Measurements from ENCODE around the gene CELSR1. TPM values are rescaled to one million over a fixed set of nuclear protein-coding genes. Genes with fewer than 3 reads are reported as not detected.

CELSR1 gene
- total and polyA plus RNA-seq, 2 donors (not counting 1 experiment from before 2014, with no cell fraction given): 30.2 to 34.8 TPM

DNA sequence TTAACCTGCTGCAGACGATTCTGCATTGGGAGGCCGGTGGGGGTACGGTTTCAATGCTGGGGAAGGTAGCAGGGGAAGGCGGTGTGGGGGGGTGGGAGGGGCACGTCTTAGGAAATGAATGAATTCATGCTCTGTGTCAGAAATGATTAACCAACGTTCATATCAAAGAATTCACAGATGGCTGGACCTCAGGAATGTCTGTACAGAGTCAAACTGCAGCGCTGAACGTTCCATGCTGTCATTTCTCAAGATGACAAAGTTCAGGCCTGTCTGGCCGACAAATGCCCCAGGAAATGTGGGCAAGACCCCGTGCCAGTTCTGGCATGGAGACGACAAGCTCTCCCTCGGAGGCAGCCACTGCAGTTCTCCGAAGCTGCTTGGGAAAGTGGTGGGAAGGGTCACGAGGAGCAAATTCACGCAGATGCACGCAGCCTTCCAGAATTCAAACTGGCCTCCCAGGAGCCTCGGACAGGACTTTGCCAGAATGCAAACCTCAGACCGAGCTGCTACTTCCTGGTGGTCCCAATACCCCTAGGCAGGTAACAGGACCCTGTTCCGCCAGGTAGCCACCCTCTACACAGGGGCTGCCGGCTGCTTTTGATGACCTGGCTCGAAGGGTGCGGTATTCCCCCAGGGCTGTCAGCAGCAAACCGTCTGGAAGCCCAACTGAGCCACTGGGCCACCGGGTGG, 120.4 kb downstream of the CELSR1 start:
- Histone ChIP-seq H4K20me1 (ENCODE audit: control insufficient read depth, insufficient read depth, low read length, poor library complexity, severe bottlenecking) (peaks cover 11% of the 10 kb centered on the region), H3K36me3 (replicated peaks in 1 of 2; ENCODE audit: control extremely low read depth in 1 of 2, control insufficient read depth in 1 of 2, extremely low read depth in 1 of 2, insufficient read depth in 2 of 2, low read length in 1 of 2) (peaks cover 0 to 18% of the 10 kb centered on the region in 2 experiments), H3K79me2 (ENCODE audit: control insufficient read depth, insufficient read depth, low read length) (peaks cover 11% of the 10 kb centered on the region), H3K9me3 (ENCODE audit: control extremely low read depth in 1 of 3, control insufficient read depth in 2 of 3, insufficient read depth in 1 of 3, low read length in 2 of 3) (peaks cover 0 to 8% (median 0%) of the 10 kb centered on the region in 3 donors), H3K27ac (ENCODE audit: low read length in 2 of 2) (no peak overlapping the region), H3K4me1 (ENCODE audit: control insufficient read depth in 2 of 2, insufficient read depth in 2 of 2, low read length in 2 of 2) (peaks cover 6 to 29% of the 10 kb centered on the region in 2 donors), H3K4me2 (replicated peaks; ENCODE audit: low read depth, low read length, poor library complexity, severe bottlenecking) (no peak overlapping the region), H2AFZ (ENCODE audit: insufficient read depth, low read depth, low read length, poor library complexity, severe bottlenecking) (no peak overlapping the region), H3K4me3 (ENCODE audit: control extremely low read depth in 1 of 5, extremely low read depth in 1 of 5, insufficient read depth in 1 of 5, low read depth in 2 of 5, low read length in 4 of 5) (no peak overlapping the region), H3K9ac (ENCODE audit: low read length) (no peak overlapping the region), H3K27me3 (replicated peaks in 1 of 4; ENCODE audit: control extremely low read depth in 1 of 4, control insufficient read depth in 3 of 4, insufficient read depth in 4 of 4, low read length in 3 of 4) (no peaks in the 10 kb centered on the region)
- Mint-ChIP-seq H3K27me3 (no peaks in the 10 kb centered on the region), H3K4me3 (no peak overlapping the region), H3K4me1 (peaks cover 7% of the 10 kb centered on the region), H3K27ac (peak overlapping the region; percentile 53), H3K9me3 (ENCODE audit: insufficient read depth) (no peaks in the 10 kb centered on the region)
- no peak for TF ChIP-seq EZH2 (IDR thresholded peaks at IDR 0.05; ENCODE audit: borderline replicate concordance, insufficient read depth, low read depth, low read length, poor library complexity, severe bottlenecking)
- TF ChIP-seq, protein P1, sequence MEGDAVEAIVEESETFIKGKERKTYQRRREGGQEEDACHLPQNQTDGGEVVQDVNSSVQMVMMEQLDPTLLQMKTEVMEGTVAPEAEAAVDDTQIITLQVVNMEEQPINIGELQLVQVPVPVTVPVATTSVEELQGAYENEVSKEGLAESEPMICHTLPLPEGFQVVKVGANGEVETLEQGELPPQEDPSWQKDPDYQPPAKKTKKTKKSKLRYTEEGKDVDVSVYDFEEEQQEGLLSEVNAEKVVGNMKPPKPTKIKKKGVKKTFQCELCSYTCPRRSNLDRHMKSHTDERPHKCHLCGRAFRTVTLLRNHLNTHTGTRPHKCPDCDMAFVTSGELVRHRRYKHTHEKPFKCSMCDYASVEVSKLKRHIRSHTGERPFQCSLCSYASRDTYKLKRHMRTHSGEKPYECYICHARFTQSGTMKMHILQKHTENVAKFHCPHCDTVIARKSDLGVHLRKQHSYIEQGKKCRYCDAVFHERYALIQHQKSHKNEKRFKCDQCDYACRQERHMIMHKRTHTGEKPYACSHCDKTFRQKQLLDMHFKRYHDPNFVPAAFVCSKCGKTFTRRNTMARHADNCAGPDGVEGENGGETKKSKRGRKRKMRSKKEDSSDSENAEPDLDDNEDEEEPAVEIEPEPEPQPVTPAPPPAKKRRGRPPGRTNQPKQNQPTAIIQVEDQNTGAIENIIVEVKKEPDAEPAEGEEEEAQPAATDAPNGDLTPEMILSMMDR (IDR thresholded peaks at IDR 0.05): no peak
- ATAC-seq (ENCODE audit: low read depth) (no peak), DNase-seq (no peak)
- WGBS (ENCODE audit: insufficient coverage): 91% methylated on average over 18 of the region's 24 CpGs
- ChIA-PET POLR2A (no interaction called here), CTCF (no interaction called here)
- intact Hi-C loops (cut with micrococcal nuclease): no loop called here

DNA sequence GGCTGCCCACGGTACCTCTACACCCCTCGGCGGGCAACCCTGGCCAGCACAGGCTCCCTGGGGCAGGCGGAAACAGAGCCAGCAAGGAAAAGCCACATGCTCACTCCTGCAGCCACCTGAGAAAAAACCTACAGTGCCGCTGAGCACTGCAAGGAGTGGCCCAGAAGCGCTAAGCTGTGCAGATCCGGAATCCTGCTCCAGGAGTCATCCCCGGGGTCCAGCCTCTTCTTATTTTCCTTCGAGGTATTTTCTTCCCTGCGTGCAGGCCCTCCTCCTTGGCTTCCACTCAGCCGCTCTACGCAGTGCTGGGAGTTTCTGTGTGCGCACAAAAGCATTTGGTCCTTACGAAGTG, 120.9 kb downstream of the CELSR1 start:
- Mint-ChIP-seq H3K27ac (peak overlapping the region; percentile 53), H3K4me3 (no peak overlapping the region), H3K9me3 (ENCODE audit: insufficient read depth) (no peaks in the 10 kb centered on the region), H3K27me3 (no peaks in the 10 kb centered on the region), H3K4me1 (peaks cover 4% of the 10 kb centered on the region)
- no peak for DNase-seq
- Histone ChIP-seq H3K27ac (ENCODE audit: low read length in 2 of 2) (no peak overlapping the region), H3K79me2 (ENCODE audit: control insufficient read depth, insufficient read depth, low read length) (peaks cover 11% of the 10 kb centered on the region), H3K4me2 (replicated peaks; ENCODE audit: low read depth, low read length, poor library complexity, severe bottlenecking) (no peak overlapping the region), H3K9ac (ENCODE audit: low read length) (no peak overlapping the region), H4K20me1 (ENCODE audit: control insufficient read depth, insufficient read depth, low read length, poor library complexity, severe bottlenecking) (peaks cover 11% of the 10 kb centered on the region), H3K4me1 (ENCODE audit: control insufficient read depth in 2 of 2, insufficient read depth in 2 of 2, low read length in 2 of 2) (peaks cover 4 to 23% of the 10 kb centered on the region in 2 donors), H3K27me3 (replicated peaks in 1 of 4; ENCODE audit: control extremely low read depth in 1 of 4, control insufficient read depth in 3 of 4, insufficient read depth in 4 of 4, low read length in 3 of 4) (no peaks in the 10 kb centered on the region), H3K36me3 (replicated peaks in 1 of 2; ENCODE audit: control extremely low read depth in 1 of 2, control insufficient read depth in 1 of 2, extremely low read depth in 1 of 2, insufficient read depth in 2 of 2, low read length in 1 of 2) (peaks cover 0 to 20% of the 10 kb centered on the region in 2 experiments), H3K4me3 (ENCODE audit: control extremely low read depth in 1 of 5, extremely low read depth in 1 of 5, insufficient read depth in 1 of 5, low read depth in 2 of 5, low read length in 4 of 5) (no peak overlapping the region), H3K9me3 (ENCODE audit: control extremely low read depth in 1 of 3, control insufficient read depth in 2 of 3, insufficient read depth in 1 of 3, low read length in 2 of 3) (peaks cover 0 to 8% (median 0%) of the 10 kb centered on the region in 3 donors), H2AFZ (ENCODE audit: insufficient read depth, low read depth, low read length, poor library complexity, severe bottlenecking) (no peak overlapping the region)
- WGBS (ENCODE audit: insufficient coverage): 90% methylated on average over 12 of the region's 14 CpGs
- POLR2A ChIA-PET: no interaction called here
- TF ChIP-seq EZH2 (IDR thresholded peaks at IDR 0.05; ENCODE audit: borderline replicate concordance, insufficient read depth, low read depth, low read length, poor library complexity, severe bottlenecking): no peak
- TF ChIP-seq, protein P1 (IDR thresholded peaks at IDR 0.05): no peak
- CTCF ChIA-PET: no interaction called here
- intact Hi-C loops (cut with micrococcal nuclease): no loop called here
- ATAC-seq (ENCODE audit: low read depth): no peak
